GM23248 (cell line): ENCODE data around the gene MAPK11.

ENCODE experiments used
- EZH2 ChIP-seq: fragments of 200-600 bp; sonication (generic); IDR thresholded peaks from 2 replicates; pipeline ENCODE4 v1.6.1; 2018; ENCODE audit warnings: antibody characterized with exemption, mild to moderate bottlenecking; ENCODE audit not compliant: insufficient read depth, poor library complexity, severe bottlenecking
- EZH2phosphoT487 ChIP-seq: fragments of 200-600 bp; sonication (generic); IDR thresholded peaks from 2 replicates; pipeline ENCODE4 v1.6.1; 2018; ENCODE audit warnings: antibody characterized with exemption, moderate library complexity, mild to moderate bottlenecking, low read depth; ENCODE audit not compliant: insufficient read depth

- TF ChIP-seq EZH2phosphoT487 = no peak
- no peak for TF ChIP-seq EZH2
Observed at GRCh38 chr22:50308986-50309600, 38.9 kb upstream of the MAPK11 start.
